OCI-LY1 (cell line): Measurements from ENCODE around the gene SVOP.
"Not testable (repeated sequence)": the region's sequence is repeated elsewhere in the genome, so short reads cannot be mapped to it uniquely, and the experiment has no call there.

ENCODE experiments used
- H2AFZ ChIP-seq: fragments of 200-600 bp; sonication (generic), shearing (Covaris generic); 2 replicates; pipeline ENCODE4 v1.6.0; 2014; ENCODE audit warnings: antibody characterized with exemption, mild to moderate bottlenecking, low read length
- H3F3A ChIP-seq: fragments of 200-600 bp; sonication (generic), shearing (Covaris generic); 2 replicates; pipeline ENCODE4 v1.6.0; 2014; ENCODE audit warnings: mild to moderate bottlenecking, antibody characterized with exemption, low read length, moderate library complexity; ENCODE audit not compliant: insufficient read depth
- H3K27ac ChIP-seq: fragments of 200-600 bp; sonication (generic); 2 replicates; pipeline ENCODE4 v1.5.1; 2014; ENCODE audit warnings: low read length, mixed run types, mild to moderate bottlenecking, low read depth; ENCODE audit not compliant: poor library complexity, severe bottlenecking
- H3K27me3 ChIP-seq: fragments of 200-600 bp; sonication (generic); 2 replicates; pipeline ENCODE4 v1.6.0; 2014; ENCODE audit warnings: antibody characterized with exemption, mild to moderate bottlenecking, low read length, moderate library complexity; ENCODE audit not compliant: insufficient read depth
- H3K36me3 ChIP-seq: fragments of 200-600 bp; sonication (generic); 2 replicates; pipeline ENCODE4 v1.6.1; 2014; ENCODE audit warnings: mild to moderate bottlenecking, antibody characterized with exemption, low read length, moderate library complexity, mixed read lengths; ENCODE audit not compliant: insufficient read depth
- H3K4me1 ChIP-seq: fragments of 200-600 bp; sonication (generic); 2 replicates; pipeline ENCODE4 v1.5.1; 2014; ENCODE audit warnings: mild to moderate bottlenecking, low read length, moderate library complexity; ENCODE audit not compliant: insufficient read depth, severe bottlenecking
- H3K4me2 ChIP-seq: fragments of 200-600 bp; sonication (generic), shearing (Covaris generic); 2 replicates; pipeline ENCODE4 v1.6.1; 2014; ENCODE audit warnings: low read length
- H3K4me3 ChIP-seq: fragments of 200-600 bp; sonication (generic); 2 replicates; pipeline ENCODE4 v1.5.1; 2014; ENCODE audit warnings: low read length, low read depth, mild to moderate bottlenecking, mixed read lengths; ENCODE audit not compliant: poor library complexity, severe bottlenecking
- H3K79me2 ChIP-seq: fragments of 200-600 bp; shearing (Covaris generic); 2 replicates; pipeline ENCODE4 v1.6.1; 2016; ENCODE audit warnings: mixed run types, low read length, mixed read lengths; ENCODE audit not compliant: insufficient read depth
- H3K9ac ChIP-seq: fragments of 200-600 bp; sonication (generic), shearing (Covaris generic); 2 replicates; pipeline ENCODE4 v1.6.1; 2014; ENCODE audit warnings: mild to moderate bottlenecking, low read length, mixed read lengths
- H3K9me2 ChIP-seq: fragments of 200-600 bp; sonication (generic), shearing (Covaris generic); 2 replicates; pipeline ENCODE4 v1.6.1; 2014; ENCODE audit warnings: low read depth, mild to moderate bottlenecking, low read length, mixed read lengths
- H3K9me3 ChIP-seq: fragments of 200-600 bp; shearing (Covaris generic); 2 replicates; pipeline ENCODE4 v1.6.1; 2014; ENCODE audit warnings: low read length, mixed read lengths
- H4K20me1 ChIP-seq: fragments of 200-600 bp; sonication (generic), shearing (Covaris generic); 2 replicates; pipeline ENCODE4 v1.6.0; 2016; ENCODE audit warnings: mild to moderate bottlenecking, low read length; ENCODE audit not compliant: insufficient read depth
- CTCF ChIP-seq: fragments of 200-600 bp; sonication (generic), shearing (Covaris generic); IDR thresholded peaks from 2 replicates; pipeline ENCODE4 v1.5.1; 2017; ENCODE audit warnings: mild to moderate bottlenecking, antibody characterized with exemption, low read length, moderate library complexity, mixed read lengths
- EZH2 ChIP-seq: fragments of 200-600 bp; sonication (generic), shearing (Covaris generic); IDR thresholded peaks from 2 replicates; pipeline ENCODE4 v1.8.0; 2017; ENCODE audit warnings: borderline replicate concordance, mixed run types, mild to moderate bottlenecking, antibody characterized with exemption, low read length, moderate library complexity, mixed read lengths

SVOP gene

GRCh38 chr12:109053382-109054123 is 32.7 kb upstream of the SVOP start:
- Histone ChIP-seq H3K4me3 (peak overlapping the region; percentile 95), H3K36me3 (no peaks in the 10 kb centered on the region), H4K20me1 (no peaks in the 10 kb centered on the region), H2AFZ (no peak overlapping the region), H3K9me3 (no peaks in the 10 kb centered on the region), H3K4me2 (peak overlapping the region; percentile 81), H3K9me2 (no peaks in the 10 kb centered on the region), H3K27me3 (no peaks in the 10 kb centered on the region), H3K4me1 (peaks cover 16% of the 10 kb centered on the region), H3K27ac (peak overlapping the region; percentile 52), H3F3A (no peaks in the 10 kb centered on the region), H3K9ac (peak overlapping the region; percentile 86), H3K79me2 (no peaks in the 10 kb centered on the region)
- TF ChIP-seq EZH2 (no peak), CTCF (no peak)

GRCh38 chr12:109052414-109053323 is 31.8 kb upstream of the SVOP start, which contains the start of gene USP30:
Gene USP30, plus strand, starts transcription at chr12:109052576. Its CDS starts 103 bp downstream, at chr12:109052679.
- H3K36me3 ChIP-seq = no peaks in the 10 kb centered on the region
- no peaks in the 10 kb centered on the region for H3F3A ChIP-seq
- no peaks in the 10 kb centered on the region for H4K20me1 ChIP-seq
- no peak for TF ChIP-seq CTCF
- no peak for TF ChIP-seq EZH2
- no peaks in the 10 kb centered on the region for H3K27me3 ChIP-seq
- H3K4me3 ChIP-seq = peak within 1 kb of the TSS; percentile 95
- H3K4me2 ChIP-seq = peak within 1 kb of the TSS; percentile 81
- no peaks in the 10 kb centered on the region for H3K79me2 ChIP-seq
- H2AFZ ChIP-seq = no peak within 1 kb of the TSS
- peaks cover 16% of the 10 kb centered on the region for H3K4me1 ChIP-seq
- H3K9ac ChIP-seq = peak within 1 kb of the TSS; percentile 86
- H3K27ac ChIP-seq = peak within 1 kb of the TSS; percentile 52
- H3K9me2 ChIP-seq = no peaks in the 10 kb centered on the region
- no peaks in the 10 kb centered on the region for H3K9me3 ChIP-seq

- H3K79me2 ChIP-seq = no peaks in the 10 kb centered on the region
- H3K36me3 ChIP-seq = no peaks in the 10 kb centered on the region
- peak overlapping the region; percentile 81 for H3K4me2 ChIP-seq
- H3K4me1 ChIP-seq = peaks cover 16% of the 10 kb centered on the region
- no peak overlapping the region for H3K27ac ChIP-seq
- H4K20me1 ChIP-seq = no peaks in the 10 kb centered on the region
- H3K9me3 ChIP-seq = no peaks in the 10 kb centered on the region
- no peaks in the 10 kb centered on the region for H3F3A ChIP-seq
- H3K27me3 ChIP-seq = no peaks in the 10 kb centered on the region
- no peaks in the 10 kb centered on the region for H3K9me2 ChIP-seq
- peak overlapping the region; percentile 95 for H3K4me3 ChIP-seq
- no peak overlapping the region for H3K9ac ChIP-seq
- TF ChIP-seq EZH2 = no peak
- no peak for TF ChIP-seq CTCF
- H2AFZ ChIP-seq = no peak overlapping the region
These were observed 31.2 kb upstream of the SVOP start for GRCh38 chr12:109052097-109052413.

- peaks cover 16% of the 10 kb centered on the region for H3K4me1 ChIP-seq
- not testable (repeated sequence) for H3K36me3 ChIP-seq, H3K9me2 ChIP-seq, H3K79me2 ChIP-seq, H3K27me3 ChIP-seq, H3K4me2 ChIP-seq, H2AFZ ChIP-seq, H3K9ac ChIP-seq, H3K27ac ChIP-seq, H3K4me3 ChIP-seq, H3F3A ChIP-seq, H3K9me3 ChIP-seq, H4K20me1 ChIP-seq
These were observed 28.9 kb upstream of the SVOP start for GRCh38 chr12:109049794-109050193.

- not testable (repeated sequence) for H3F3A ChIP-seq, H3K9me2 ChIP-seq, H3K4me2 ChIP-seq, H3K27me3 ChIP-seq, H4K20me1 ChIP-seq, H3K27ac ChIP-seq, H2AFZ ChIP-seq, H3K36me3 ChIP-seq, H3K9me3 ChIP-seq, H3K9ac ChIP-seq, H3K79me2 ChIP-seq, H3K4me3 ChIP-seq, H3K4me1 ChIP-seq
These were observed 27.8 kb upstream of the SVOP start for GRCh38 chr12:109048706-109049105.
